Spleen (tissue), 11 donors: ENCODE results near the gene MIDN. TPM values are rescaled to one million over a fixed set of nuclear protein-coding genes. Genes with fewer than 3 reads are reported as not detected.

Experiments used
- DNase-seq: peaks from one replicate; pipeline ENCODE4 v3.0.0-alpha.2; 2020
- H3K27ac ChIP-seq, 8 donors: fragments of 200-600 bp; sonication (generic) in 7 of 8; 1 replicate in 4 of 8; 2 replicates in 4 of 8; pipeline versions ENCODE4 v1.5.0 to v1.8.0; 2016 to 2021; ENCODE audit warnings: inconsistent platforms in 4 of 8, mild to moderate bottlenecking in 4 of 8, moderate library complexity in 1 of 8
- H3K27me3 ChIP-seq, 7 donors: fragments of 200-600 bp; sonication (generic) in 6 of 7; replicated peaks in 1 of 7; 1 replicate in 4 of 7; 2 replicates in 3 of 7; pipeline versions ENCODE4 v1.5.0 to v1.8.0; 2016 to 2021; ENCODE audit warnings: inconsistent platforms in 3 of 7, mild to moderate bottlenecking in 1 of 7
- H3K36me3 ChIP-seq, 6 donors: fragments of 200-600 bp; sonication (generic) in 5 of 6; 1 replicate in 4 of 6; 2 replicates in 2 of 6; pipeline versions ENCODE4 v1.5.0 to v1.8.0; 2016 to 2021; ENCODE audit warnings: inconsistent platforms in 2 of 6
- H3K4me1 ChIP-seq, 6 donors: fragments of 200-600 bp; sonication (generic) in 5 of 6; 1 replicate in 3 of 6; 2 replicates in 3 of 6; pipeline versions ENCODE4 v1.5.0 to v1.8.0; 2016 to 2021; ENCODE audit warnings: inconsistent platforms in 3 of 6
- H3K4me3 ChIP-seq, 8 donors: fragments of 200-600 bp; sonication (generic) in 7 of 8; 1 replicate in 4 of 8; 2 replicates in 4 of 8; pipeline versions ENCODE4 v1.5.0 to v1.8.0; 2016 to 2021; ENCODE audit warnings: inconsistent platforms in 4 of 8, mild to moderate bottlenecking in 4 of 8, moderate library complexity in 2 of 8
- H3K9me3 ChIP-seq, 8 donors: fragments of 200-600 bp; sonication (generic) in 7 of 8; 1 replicate in 4 of 8; 2 replicates in 4 of 8; pipeline versions ENCODE4 v1.5.0 to v1.8.0; 2016 to 2021; ENCODE audit warnings: inconsistent platforms in 4 of 8
- POLR2A ChIP-seq, 3 donors: fragments of 450-650 bp; IDR thresholded peaks; one replicate each; pipeline ENCODE4 v1.5.1; 2017; ENCODE audit warnings: antibody characterized with exemption in 3 of 3, mild to moderate bottlenecking in 1 of 3
- POLR2AphosphoS5 ChIP-seq, 3 donors: sonication (generic); formaldehyde crosslinking; IDR thresholded peaks; one replicate each; pipeline ENCODE4 v1.5.1; 2017; ENCODE audit warnings: antibody characterized with exemption in 3 of 3
- WGBS, 5 donors: extraction: QIAGEN DNeasy Blood & Tissue Kit in 3 of 5; methylation state at CpG; one replicate each; pipeline versions ENCODE4 v1.1.5 to v1.1.7; 2013 to 2018; 5-methylcytosine and 5-hydroxymethylcytosine counted together
- intact Hi-C: fragments of 100-400 bp; cut with DNase I; formaldehyde crosslinking; loops from one replicate; pipeline ENCODE4 v1.15.0; 2023; ENCODE audit warnings: low total_unique reads
- polyA plus RNA-seq, 3 donors: library from polyadenylated mRNA; stranded (reverse); fragments of 200-250 nt; gene quantifications; one replicate each; pipeline ENCODE4 v1.2.1, GENCODE V29; 2013
- total RNA-seq, 7 donors: library from RNA; depleted of rRNA in 3 of 7; stranded (reverse); fragments of >200 nt in 3 of 7; fragmentation: NEBNext Ultra II Directional in 4 of 7; extraction: Animal tissue kit (Norgen Biotek cat#: 25700) in 4 of 7; gene quantifications; one replicate each; pipeline versions ENCODE4 v1.1.0 to v1.2.1, GENCODE V29; 2016 to 2021
- TF ChIP-seq, protein P1 (sequence below), 11 experiments: fragments of 200-600 bp in 7 of 11; fragments of 450-650 bp in 4 of 11; sonication (generic) in 4 of 11; IDR thresholded peaks in 8 of 11; conservative IDR thresholded peaks in 3 of 11; 1 replicate in 7 of 11; 2 replicates in 4 of 11; pipeline versions ENCODE4 v1.4.0 to v1.8.0; 2016 to 2021; ENCODE audit warnings: antibody characterized with exemption in 11 of 11, inconsistent platforms in 4 of 11, mild to moderate bottlenecking in 1 of 11
- donor health status: healthy with polysubstance abuse.
- donor health status: DM: no; HTN: no; CAD: no; lungs with moderate emphysema.
- donor health status: DM: no; HTN: no; CAD: no.
- donor health status: Bipolar disorder and iron deficiency.
- donor health status: healthy.
- donor health status: DM: no; HTN: no; CAD: no.
- donor health status: DM: yes; HTN: yes; CAD: no.

MIDN gene
- total and polyA plus RNA-seq, 10 donors: 16.5 to 223 (median 86.7) TPM

- no peak for DNase-seq
- TF ChIP-seq POLR2AphosphoS5 (IDR thresholded peaks at IDR 0.05) (no peak), POLR2A (IDR thresholded peaks at IDR 0.05) (no peak)
- TF ChIP-seq, protein P1, sequence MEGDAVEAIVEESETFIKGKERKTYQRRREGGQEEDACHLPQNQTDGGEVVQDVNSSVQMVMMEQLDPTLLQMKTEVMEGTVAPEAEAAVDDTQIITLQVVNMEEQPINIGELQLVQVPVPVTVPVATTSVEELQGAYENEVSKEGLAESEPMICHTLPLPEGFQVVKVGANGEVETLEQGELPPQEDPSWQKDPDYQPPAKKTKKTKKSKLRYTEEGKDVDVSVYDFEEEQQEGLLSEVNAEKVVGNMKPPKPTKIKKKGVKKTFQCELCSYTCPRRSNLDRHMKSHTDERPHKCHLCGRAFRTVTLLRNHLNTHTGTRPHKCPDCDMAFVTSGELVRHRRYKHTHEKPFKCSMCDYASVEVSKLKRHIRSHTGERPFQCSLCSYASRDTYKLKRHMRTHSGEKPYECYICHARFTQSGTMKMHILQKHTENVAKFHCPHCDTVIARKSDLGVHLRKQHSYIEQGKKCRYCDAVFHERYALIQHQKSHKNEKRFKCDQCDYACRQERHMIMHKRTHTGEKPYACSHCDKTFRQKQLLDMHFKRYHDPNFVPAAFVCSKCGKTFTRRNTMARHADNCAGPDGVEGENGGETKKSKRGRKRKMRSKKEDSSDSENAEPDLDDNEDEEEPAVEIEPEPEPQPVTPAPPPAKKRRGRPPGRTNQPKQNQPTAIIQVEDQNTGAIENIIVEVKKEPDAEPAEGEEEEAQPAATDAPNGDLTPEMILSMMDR (IDR thresholded peaks at IDR 0.05 in 8 of 11, conservative IDR thresholded peaks at IDR 0.05 in 3 of 11): no peak
- WGBS, 5 donors: 83 to 90% (median 87%) methylated on average over 10 to 24 of the region's 24 CpGs
- Histone ChIP-seq H3K4me3 (no peak overlapping the region), H3K36me3 (no peaks in the 10 kb centered on the region), H3K27me3 (peaks cover 5 to 63% (median 43%) of the 10 kb centered on the region in 7 donors), H3K27ac (no peak overlapping the region), H3K9me3 (no peaks in the 10 kb centered on the region), H3K4me1 (peaks cover 0 to 22% (median 7%) of the 10 kb centered on the region in 6 donors)
- intact Hi-C loops: no loop called here
These were observed 48.3 kb downstream of the MIDN start for GRCh38 chr19:1296575-1297271.

DNA sequence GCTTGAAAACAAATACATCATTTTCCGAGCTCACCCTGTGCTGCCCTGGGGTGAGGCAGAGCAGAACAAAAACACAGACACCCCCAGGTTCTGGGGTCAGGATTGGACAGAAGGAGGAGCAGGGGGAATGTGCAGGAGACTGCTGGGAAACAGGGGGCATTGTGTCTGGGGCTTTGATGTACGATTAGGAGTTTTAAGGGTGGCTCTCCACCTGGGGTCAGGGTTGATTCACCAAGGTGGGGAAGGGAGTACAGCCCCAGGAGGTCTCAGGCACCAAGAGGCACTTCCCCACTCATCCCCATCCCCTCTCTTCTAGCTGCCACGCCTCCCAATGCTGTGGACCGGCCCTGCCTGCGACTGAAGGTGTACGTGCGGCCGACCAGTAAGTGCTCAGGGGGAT, 49.9 kb downstream of the MIDN start:
- Histone ChIP-seq H3K27me3 (peaks cover 5 to 48% (median 29%) of the 10 kb centered on the region in 7 donors), H3K4me1 (peaks cover 0 to 16% (median 7%) of the 10 kb centered on the region in 6 donors), H3K4me3 (no peak overlapping the region), H3K9me3 (no peaks in the 10 kb centered on the region), H3K36me3 (no peaks in the 10 kb centered on the region), H3K27ac (no peak overlapping the region)
- 85 to 92% (median 87%) methylated on average over 7 to 8 of the region's 8 CpGs for WGBS, 5 donors
- TF ChIP-seq, protein P1 (IDR thresholded peaks at IDR 0.05 in 8 of 11, conservative IDR thresholded peaks at IDR 0.05 in 3 of 11): no peak
- TF ChIP-seq POLR2AphosphoS5 (IDR thresholded peaks at IDR 0.05) (no peak), POLR2A (IDR thresholded peaks at IDR 0.05) (no peak)
- DNase-seq: no peak
- intact Hi-C loops: no loop called here

GRCh38 chr19:1299801-1300200, 51.4 kb downstream of the MIDN start:
- H3K4me1 ChIP-seq: peaks cover 0 to 14% (median 7%) of the 10 kb centered on the region in 6 donors
- 67 to 85% (median 75%) methylated on average over 23 to 34 of the region's 34 CpGs for WGBS, 5 donors
- H3K27ac ChIP-seq: no peak overlapping the region
- no peak for DNase-seq
- intact Hi-C loops: no loop called here
- no peak overlapping the region for H3K4me3 ChIP-seq
- peaks cover 2 to 32% (median 14%) of the 10 kb centered on the region in 7 donors for H3K27me3 ChIP-seq
- no peaks in the 10 kb centered on the region for H3K9me3 ChIP-seq
- TF ChIP-seq, protein P1 (IDR thresholded peaks at IDR 0.05 in 8 of 11, conservative IDR thresholded peaks at IDR 0.05 in 3 of 11): no peak
- TF ChIP-seq POLR2A (IDR thresholded peaks at IDR 0.05): no peak
- TF ChIP-seq POLR2AphosphoS5 (IDR thresholded peaks at IDR 0.05): no peak
- H3K36me3 ChIP-seq: no peaks in the 10 kb centered on the region

GRCh38 chr19:1300744-1301490, 52.5 kb downstream of the MIDN start:
- Histone ChIP-seq H3K27ac (no peak overlapping the region), H3K4me3 (no peak overlapping the region), H3K36me3 (no peaks in the 10 kb centered on the region), H3K4me1 (peaks cover 0 to 4% (median 0%) of the 10 kb centered on the region in 6 donors), H3K9me3 (no peaks in the 10 kb centered on the region), H3K27me3 (peaks cover 0 to 21% (median 4%) of the 10 kb centered on the region in 7 donors)
- no peak for DNase-seq
- TF ChIP-seq POLR2A (IDR thresholded peaks at IDR 0.05) (no peak), POLR2AphosphoS5 (IDR thresholded peaks at IDR 0.05) (no peak)
- TF ChIP-seq, protein P1 (IDR thresholded peaks at IDR 0.05 in 8 of 11, conservative IDR thresholded peaks at IDR 0.05 in 3 of 11): no peak
- WGBS, 5 donors: 83 to 88% (median 86%) methylated on average over 35 of the region's 35 CpGs
- intact Hi-C loops: no loop called here
